Eye (tissue), 1 donor: ENCODE measurements around the gene XPR1.

Source experiments
- DNase-seq: peaks from one replicate; pipeline ENCODE4 v3.0.0-alpha.2; 2015

Gene XPR1

GRCh38 chr1:180896161-180896560, 264.3 kb downstream of the XPR1 start:
- DNase-seq: no peak

- peak; percentile 73 for DNase-seq
Observed at GRCh38 chr1:180898441-180899219, 266.8 kb downstream of the XPR1 start.

GRCh38 chr1:180899262-180899661, 267.4 kb downstream of the XPR1 start:
- peak; percentile 42 for DNase-seq

GRCh38 chr1:180901076-180901990, 269.5 kb downstream of the XPR1 start:
- no peak for DNase-seq

GRCh38 chr1:180902541-180902940, 270.7 kb downstream of the XPR1 start:
- DNase-seq: no peak

GRCh38 chr1:180905927-180906326, 274.1 kb downstream of the XPR1 start:
- DNase-seq: no peak

GRCh38 chr1:180906511-180906910, 274.7 kb downstream of the XPR1 start:
- DNase-seq: no peak

- no peak for DNase-seq
Observed at GRCh38 chr1:180907313-180908055, 275.7 kb downstream of the XPR1 start.

GRCh38 chr1:180908074-180908765, 276.4 kb downstream of the XPR1 start:
- DNase-seq: no peak

- no peak for DNase-seq
Observed at GRCh38 chr1:180909005-180909414, 277.2 kb downstream of the XPR1 start.

GRCh38 chr1:180909462-180909976, 277.7 kb downstream of the XPR1 start:
- no peak for DNase-seq

GRCh38 chr1:180911640-180912191, 279.9 kb downstream of the XPR1 start:
- DNase-seq: peak; percentile 80

GRCh38 chr1:180912211-180912800, 280.5 kb downstream of the XPR1 start:
- peak; percentile 81 for DNase-seq

- peak; percentile 79 for DNase-seq
Observed at GRCh38 chr1:180912801-180913565, 281.2 kb downstream of the XPR1 start, which contains the start of gene KIAA1614. Gene KIAA1614 (plus strand): TSS chr1:180912897. CDS start chr1:180913244, 347 bp downstream.

GRCh38 chr1:180915426-180915965, 283.7 kb downstream of the XPR1 start:
- DNase-seq: no peak

- no peak for DNase-seq
Observed at GRCh38 chr1:180916012-180916770, 284.4 kb downstream of the XPR1 start.

GRCh38 chr1:180916771-180917170, 284.9 kb downstream of the XPR1 start:
- no peak for DNase-seq

- no peak for DNase-seq
Observed at GRCh38 chr1:180917306-180918065, 285.7 kb downstream of the XPR1 start.

GRCh38 chr1:180918519-180918918, 286.7 kb downstream of the XPR1 start:
- DNase-seq: no peak
